WTC11 (cell line): Measurements from ENCODE around the gene CCN6. TPM values are rescaled to one million over a fixed set of nuclear protein-coding genes. Genes with fewer than 3 reads are reported as not detected.

ENCODE experiments used
- ATAC-seq: fragments of 200-7000 bp; cut with Tn5 transposase; 2 replicates; pipeline ENCODE4 v1.10.0; 2021; ENCODE audit warnings: mild to moderate bottlenecking, moderate library complexity
- CTCF ChIA-PET: fragments of 300-600 bp; sonication (Branson Sonifier 250); formaldehyde crosslinking; loops from one replicate; lab custom pipeline; 2021; ENCODE audit warnings: antibody characterized with exemption; lab: Charles Lee
- POLR2A ChIA-PET: fragments of 350-600 bp; sonication (Branson Sonifier 250); formaldehyde crosslinking; loops from one replicate; lab custom pipeline; 2021; ENCODE audit warnings: antibody characterized with exemption; lab: Charles Lee
- DNase-seq: peaks from one replicate; pipeline ENCODE4 v3.0.0; 2021; ENCODE audit warnings: low spot score
- H3K27ac Mint-ChIP-seq: 2 replicates; pipeline ENCODE4 v1.8.0; 2021; ENCODE audit warnings: mixed read lengths
- H3K27me3 Mint-ChIP-seq: 2 replicates; pipeline ENCODE4 v1.8.0; 2021; ENCODE audit warnings: low read depth, mild to moderate bottlenecking, moderate library complexity, mixed read lengths
- H3K36me3 Mint-ChIP-seq: 2 replicates; pipeline ENCODE4 v1.8.0; 2021; ENCODE audit warnings: mixed read lengths
- H3K4me1 Mint-ChIP-seq: 2 replicates; pipeline ENCODE4 v1.8.0; 2022; ENCODE audit warnings: mixed read lengths
- H3K4me3 Mint-ChIP-seq: 2 replicates; pipeline ENCODE4 v1.8.0; 2021; ENCODE audit warnings: mild to moderate bottlenecking, moderate library complexity, mixed read lengths
- H3K9me3 Mint-ChIP-seq: 2 replicates; pipeline ENCODE4 v1.8.0; 2021; ENCODE audit warnings: mixed read lengths
- CBFB ChIP-seq: sonication (generic); formaldehyde crosslinking; IDR thresholded peaks from 2 replicates; pipeline ENCODE4 v1.8.1; 2022; ENCODE audit warnings: mild to moderate bottlenecking, low read depth, missing genetic modification reagents
- ELF4 ChIP-seq: sonication (generic); formaldehyde crosslinking; IDR thresholded peaks from 2 replicates; pipeline ENCODE4 v1.8.1; 2022; ENCODE audit warnings: low read depth, mild to moderate bottlenecking, moderate library complexity, missing genetic modification reagents
- FOXJ3 ChIP-seq: sonication (generic); formaldehyde crosslinking; IDR thresholded peaks from 2 replicates; pipeline ENCODE4 v1.9.0; 2021; ENCODE audit warnings: missing genetic modification reagents, mild to moderate bottlenecking, borderline replicate concordance
- KAT7 ChIP-seq: sonication (generic); formaldehyde crosslinking; IDR thresholded peaks from 2 replicates; pipeline ENCODE4 v1.8.1; 2023; ENCODE audit warnings: missing genetic modification reagents, mild to moderate bottlenecking, borderline replicate concordance
- NR1H2 ChIP-seq: sonication (generic); formaldehyde crosslinking; IDR thresholded peaks from 2 replicates; pipeline ENCODE4 v1.9.0; 2021; ENCODE audit warnings: mild to moderate bottlenecking, moderate library complexity, missing genetic modification reagents
- NR3C1 ChIP-seq: sonication (generic); formaldehyde crosslinking; conservative IDR thresholded peaks from 2 replicates; pipeline ENCODE4 v1.8.1; 2023; ENCODE audit warnings: low read depth, mild to moderate bottlenecking, missing genetic modification reagents
- OVOL2 ChIP-seq: fragments of 250-450 bp; sonication (Bioruptor Pico); IDR thresholded peaks from 2 replicates; pipeline ENCODE4 v1.9.0; 2021; ENCODE audit warnings: mild to moderate bottlenecking, borderline replicate concordance
- SOX15 ChIP-seq: fragments of 250-450 bp; sonication (Bioruptor Pico); IDR thresholded peaks from 2 replicates; pipeline ENCODE4 v1.9.0; 2021; ENCODE audit warnings: mild to moderate bottlenecking
- ZBTB21 ChIP-seq: sonication (generic); formaldehyde crosslinking; IDR thresholded peaks from 2 replicates; pipeline ENCODE4 v1.8.1; 2023; ENCODE audit warnings: mild to moderate bottlenecking, missing genetic modification reagents, borderline replicate concordance
- ZNF263 ChIP-seq: sonication (generic); formaldehyde crosslinking; IDR thresholded peaks from 2 replicates; pipeline ENCODE4 v1.8.1; 2022; ENCODE audit warnings: low read depth, mild to moderate bottlenecking, moderate library complexity, missing genetic modification reagents
- ZNF423 ChIP-seq: fragments of 250-450 bp; sonication (Bioruptor Pico); IDR thresholded peaks from 2 replicates; pipeline ENCODE4 v2.1.2; 2022; ENCODE audit warnings: mild to moderate bottlenecking, moderate library complexity
- ZNF671 ChIP-seq: fragments of 250-450 bp; sonication (Bioruptor Pico); IDR thresholded peaks from 2 replicates; pipeline ENCODE4 v1.8.0; 2021; ENCODE audit warnings: mild to moderate bottlenecking
- total RNA-seq: library from RNA; stranded (reverse); gene quantifications from 3 replicates; pipeline ENCODE4 v1.2.3, GENCODE V29; 2021
- TF ChIP-seq, protein P1 (sequence below): sonication (generic); formaldehyde crosslinking; IDR thresholded peaks from 2 replicates; pipeline ENCODE4 v1.8.0; 2022; ENCODE audit warnings: mild to moderate bottlenecking, missing genetic modification reagents
- TF ChIP-seq, protein P2 (sequence below): sonication (generic); formaldehyde crosslinking; IDR thresholded peaks from 2 replicates; pipeline ENCODE4 v1.8.1; 2022; ENCODE audit warnings: low read depth, missing genetic modification reagents, borderline replicate concordance
- TF ChIP-seq, protein P3 (sequence below): sonication (generic); formaldehyde crosslinking; IDR thresholded peaks from 2 replicates; pipeline ENCODE4 v1.8.1; 2023; ENCODE audit warnings: mild to moderate bottlenecking, missing genetic modification reagents, borderline replicate concordance
- TF ChIP-seq, protein P4 (sequence below): sonication (generic); formaldehyde crosslinking; IDR thresholded peaks from 2 replicates; pipeline ENCODE4 v1.8.0; 2023; ENCODE audit warnings: mild to moderate bottlenecking, missing genetic modification reagents
- TF ChIP-seq, protein P5 (sequence below): sonication (generic); formaldehyde crosslinking; conservative IDR thresholded peaks from 2 replicates; pipeline ENCODE4 v1.8.1; 2022; ENCODE audit warnings: mild to moderate bottlenecking, missing genetic modification reagents
- TF ChIP-seq, protein P6 (sequence below): sonication (generic); formaldehyde crosslinking; IDR thresholded peaks from 2 replicates; pipeline ENCODE4 v1.8.0; 2022; ENCODE audit warnings: mild to moderate bottlenecking, missing genetic modification reagents
- TF ChIP-seq, protein P7 (sequence below): fragments of 250-450 bp; sonication (Bioruptor Pico); conservative IDR thresholded peaks from 2 replicates; pipeline ENCODE4 v1.9.0; 2021; ENCODE audit warnings: mild to moderate bottlenecking

Gene CCN6
- total RNA-seq, 1 experiment from 2014 or later, result not detected

DNA sequence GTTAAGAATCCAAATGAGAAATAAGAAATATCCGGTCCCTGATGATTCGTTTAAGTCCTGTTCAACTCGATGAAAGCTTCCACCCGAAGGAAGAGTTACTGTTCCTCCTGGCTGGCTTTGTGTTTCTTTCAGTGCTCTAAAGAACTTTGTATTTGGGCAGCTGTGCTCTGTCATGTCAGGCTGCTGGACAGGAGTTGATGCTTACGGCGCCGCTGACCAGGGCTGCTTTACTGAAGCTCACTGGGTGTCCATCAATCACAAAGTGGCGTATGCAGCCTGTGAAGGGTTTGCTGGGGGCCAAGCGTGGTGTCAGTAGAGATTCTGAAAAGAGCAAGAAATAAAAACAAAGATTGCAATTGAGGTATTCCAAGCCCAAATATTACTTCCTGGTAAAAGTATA lies 55.4 kb downstream of the CCN6 start:
- Mint-ChIP-seq H3K36me3 (peaks cover 14% of the 10 kb centered on the region), H3K4me1 (peaks cover 3% of the 10 kb centered on the region; the same call in 1 of the 2 replicates), H3K9me3 (peaks cover 17% of the 10 kb centered on the region), H3K27me3 (no peaks in the 10 kb centered on the region), H3K4me3 (no peak overlapping the region), H3K27ac (no peak overlapping the region)
- POLR2A ChIA-PET, result no interaction called here
- no peak for DNase-seq
- TF ChIP-seq FOXJ3 (CRISPR knock-in tag) (no peak), NR1H2 (CRISPR knock-in tag) (no peak), ZNF671 (no peak), SOX15 (CRISPR knock-in tag) (no peak), ZBTB21 (CRISPR knock-in tag) (no peak), OVOL2 (no peak), ZNF263 (CRISPR knock-in tag) (no peak), NR3C1 (no peak), KAT7 (no peak), ELF4 (CRISPR knock-in tag) (no peak), ZNF423 (CRISPR knock-in tag) (no peak), CBFB (CRISPR knock-in tag) (no peak)
- TF ChIP-seq, protein P1, sequence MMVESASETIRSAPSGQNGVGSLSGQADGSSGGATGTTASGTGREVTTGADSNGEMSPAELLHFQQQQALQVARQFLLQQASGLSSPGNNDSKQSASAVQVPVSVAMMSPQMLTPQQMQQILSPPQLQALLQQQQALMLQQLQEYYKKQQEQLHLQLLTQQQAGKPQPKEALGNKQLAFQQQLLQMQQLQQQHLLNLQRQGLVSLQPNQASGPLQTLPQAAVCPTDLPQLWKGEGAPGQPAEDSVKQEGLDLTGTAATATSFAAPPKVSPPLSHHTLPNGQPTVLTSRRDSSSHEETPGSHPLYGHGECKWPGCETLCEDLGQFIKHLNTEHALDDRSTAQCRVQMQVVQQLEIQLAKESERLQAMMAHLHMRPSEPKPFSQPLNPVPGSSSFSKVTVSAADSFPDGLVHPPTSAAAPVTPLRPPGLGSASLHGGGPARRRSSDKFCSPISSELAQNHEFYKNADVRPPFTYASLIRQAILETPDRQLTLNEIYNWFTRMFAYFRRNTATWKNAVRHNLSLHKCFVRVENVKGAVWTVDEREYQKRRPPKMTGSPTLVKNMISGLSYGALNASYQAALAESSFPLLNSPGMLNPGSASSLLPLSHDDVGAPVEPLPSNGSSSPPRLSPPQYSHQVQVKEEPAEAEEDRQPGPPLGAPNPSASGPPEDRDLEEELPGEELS (CRISPR knock-in tag), result no peak
- TF ChIP-seq, protein P2, sequence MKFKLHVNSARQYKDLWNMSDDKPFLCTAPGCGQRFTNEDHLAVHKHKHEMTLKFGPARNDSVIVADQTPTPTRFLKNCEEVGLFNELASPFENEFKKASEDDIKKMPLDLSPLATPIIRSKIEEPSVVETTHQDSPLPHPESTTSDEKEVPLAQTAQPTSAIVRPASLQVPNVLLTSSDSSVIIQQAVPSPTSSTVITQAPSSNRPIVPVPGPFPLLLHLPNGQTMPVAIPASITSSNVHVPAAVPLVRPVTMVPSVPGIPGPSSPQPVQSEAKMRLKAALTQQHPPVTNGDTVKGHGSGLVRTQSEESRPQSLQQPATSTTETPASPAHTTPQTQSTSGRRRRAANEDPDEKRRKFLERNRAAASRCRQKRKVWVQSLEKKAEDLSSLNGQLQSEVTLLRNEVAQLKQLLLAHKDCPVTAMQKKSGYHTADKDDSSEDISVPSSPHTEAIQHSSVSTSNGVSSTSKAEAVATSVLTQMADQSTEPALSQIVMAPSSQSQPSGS (CRISPR knock-in tag), result no peak
- TF ChIP-seq, protein P3, sequence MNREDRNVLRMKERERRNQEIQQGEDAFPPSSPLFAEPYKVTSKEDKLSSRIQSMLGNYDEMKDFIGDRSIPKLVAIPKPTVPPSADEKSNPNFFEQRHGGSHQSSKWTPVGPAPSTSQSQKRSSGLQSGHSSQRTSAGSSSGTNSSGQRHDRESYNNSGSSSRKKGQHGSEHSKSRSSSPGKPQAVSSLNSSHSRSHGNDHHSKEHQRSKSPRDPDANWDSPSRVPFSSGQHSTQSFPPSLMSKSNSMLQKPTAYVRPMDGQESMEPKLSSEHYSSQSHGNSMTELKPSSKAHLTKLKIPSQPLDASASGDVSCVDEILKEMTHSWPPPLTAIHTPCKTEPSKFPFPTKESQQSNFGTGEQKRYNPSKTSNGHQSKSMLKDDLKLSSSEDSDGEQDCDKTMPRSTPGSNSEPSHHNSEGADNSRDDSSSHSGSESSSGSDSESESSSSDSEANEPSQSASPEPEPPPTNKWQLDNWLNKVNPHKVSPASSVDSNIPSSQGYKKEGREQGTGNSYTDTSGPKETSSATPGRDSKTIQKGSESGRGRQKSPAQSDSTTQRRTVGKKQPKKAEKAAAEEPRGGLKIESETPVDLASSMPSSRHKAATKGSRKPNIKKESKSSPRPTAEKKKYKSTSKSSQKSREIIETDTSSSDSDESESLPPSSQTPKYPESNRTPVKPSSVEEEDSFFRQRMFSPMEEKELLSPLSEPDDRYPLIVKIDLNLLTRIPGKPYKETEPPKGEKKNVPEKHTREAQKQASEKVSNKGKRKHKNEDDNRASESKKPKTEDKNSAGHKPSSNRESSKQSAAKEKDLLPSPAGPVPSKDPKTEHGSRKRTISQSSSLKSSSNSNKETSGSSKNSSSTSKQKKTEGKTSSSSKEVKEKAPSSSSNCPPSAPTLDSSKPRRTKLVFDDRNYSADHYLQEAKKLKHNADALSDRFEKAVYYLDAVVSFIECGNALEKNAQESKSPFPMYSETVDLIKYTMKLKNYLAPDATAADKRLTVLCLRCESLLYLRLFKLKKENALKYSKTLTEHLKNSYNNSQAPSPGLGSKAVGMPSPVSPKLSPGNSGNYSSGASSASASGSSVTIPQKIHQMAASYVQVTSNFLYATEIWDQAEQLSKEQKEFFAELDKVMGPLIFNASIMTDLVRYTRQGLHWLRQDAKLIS (CRISPR knock-in tag), result no peak
- TF ChIP-seq, protein P4, sequence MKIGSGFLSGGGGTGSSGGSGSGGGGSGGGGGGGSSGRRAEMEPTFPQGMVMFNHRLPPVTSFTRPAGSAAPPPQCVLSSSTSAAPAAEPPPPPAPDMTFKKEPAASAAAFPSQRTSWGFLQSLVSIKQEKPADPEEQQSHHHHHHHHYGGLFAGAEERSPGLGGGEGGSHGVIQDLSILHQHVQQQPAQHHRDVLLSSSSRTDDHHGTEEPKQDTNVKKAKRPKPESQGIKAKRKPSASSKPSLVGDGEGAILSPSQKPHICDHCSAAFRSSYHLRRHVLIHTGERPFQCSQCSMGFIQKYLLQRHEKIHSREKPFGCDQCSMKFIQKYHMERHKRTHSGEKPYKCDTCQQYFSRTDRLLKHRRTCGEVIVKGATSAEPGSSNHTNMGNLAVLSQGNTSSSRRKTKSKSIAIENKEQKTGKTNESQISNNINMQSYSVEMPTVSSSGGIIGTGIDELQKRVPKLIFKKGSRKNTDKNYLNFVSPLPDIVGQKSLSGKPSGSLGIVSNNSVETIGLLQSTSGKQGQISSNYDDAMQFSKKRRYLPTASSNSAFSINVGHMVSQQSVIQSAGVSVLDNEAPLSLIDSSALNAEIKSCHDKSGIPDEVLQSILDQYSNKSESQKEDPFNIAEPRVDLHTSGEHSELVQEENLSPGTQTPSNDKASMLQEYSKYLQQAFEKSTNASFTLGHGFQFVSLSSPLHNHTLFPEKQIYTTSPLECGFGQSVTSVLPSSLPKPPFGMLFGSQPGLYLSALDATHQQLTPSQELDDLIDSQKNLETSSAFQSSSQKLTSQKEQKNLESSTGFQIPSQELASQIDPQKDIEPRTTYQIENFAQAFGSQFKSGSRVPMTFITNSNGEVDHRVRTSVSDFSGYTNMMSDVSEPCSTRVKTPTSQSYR (CRISPR knock-in tag), result no peak
- TF ChIP-seq, protein P5, sequence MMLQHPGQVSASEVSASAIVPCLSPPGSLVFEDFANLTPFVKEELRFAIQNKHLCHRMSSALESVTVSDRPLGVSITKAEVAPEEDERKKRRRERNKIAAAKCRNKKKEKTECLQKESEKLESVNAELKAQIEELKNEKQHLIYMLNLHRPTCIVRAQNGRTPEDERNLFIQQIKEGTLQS (CRISPR knock-in tag), result no peak
- TF ChIP-seq, protein P6, sequence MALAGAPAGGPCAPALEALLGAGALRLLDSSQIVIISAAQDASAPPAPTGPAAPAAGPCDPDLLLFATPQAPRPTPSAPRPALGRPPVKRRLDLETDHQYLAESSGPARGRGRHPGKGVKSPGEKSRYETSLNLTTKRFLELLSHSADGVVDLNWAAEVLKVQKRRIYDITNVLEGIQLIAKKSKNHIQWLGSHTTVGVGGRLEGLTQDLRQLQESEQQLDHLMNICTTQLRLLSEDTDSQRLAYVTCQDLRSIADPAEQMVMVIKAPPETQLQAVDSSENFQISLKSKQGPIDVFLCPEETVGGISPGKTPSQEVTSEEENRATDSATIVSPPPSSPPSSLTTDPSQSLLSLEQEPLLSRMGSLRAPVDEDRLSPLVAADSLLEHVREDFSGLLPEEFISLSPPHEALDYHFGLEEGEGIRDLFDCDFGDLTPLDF (CRISPR knock-in tag), result no peak
- TF ChIP-seq, protein P7, sequence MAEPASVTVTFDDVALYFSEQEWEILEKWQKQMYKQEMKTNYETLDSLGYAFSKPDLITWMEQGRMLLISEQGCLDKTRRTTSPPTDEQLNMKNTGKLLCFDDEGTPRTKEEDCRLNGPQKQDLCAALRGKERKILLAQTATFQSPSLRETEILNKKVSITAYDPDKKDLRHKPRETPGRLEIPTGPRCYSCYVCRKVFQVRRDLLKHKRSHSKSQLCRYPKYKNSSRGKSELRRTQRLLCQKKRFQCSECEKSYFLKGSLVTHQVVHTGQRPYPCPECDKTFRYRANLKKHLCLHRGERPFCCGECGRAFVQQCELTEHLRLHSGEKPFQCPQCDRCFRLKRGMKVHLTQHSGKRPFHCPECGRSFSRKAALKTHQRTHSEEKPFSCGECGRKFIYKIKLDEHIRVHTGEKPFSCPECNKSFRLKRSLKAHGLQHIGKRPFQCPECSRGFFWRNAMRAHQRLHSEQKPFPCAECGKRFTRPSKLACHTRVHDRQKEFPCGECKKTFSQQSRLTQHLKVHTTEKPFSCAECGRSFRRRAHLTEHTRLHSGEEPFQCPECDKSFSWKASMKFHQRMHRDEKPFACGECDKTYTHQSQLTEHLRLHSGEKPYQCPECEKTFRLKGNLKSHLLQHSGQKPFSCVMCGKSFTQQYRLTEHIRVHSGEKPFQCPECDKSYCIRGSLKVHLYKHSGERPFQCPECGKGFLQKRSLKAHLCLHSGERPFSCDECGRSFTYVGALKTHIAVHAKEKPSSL (CRISPR knock-in tag), result no peak
- no peak for ATAC-seq
- CTCF ChIA-PET, result no interaction called here
